ENCODE data around the gene CNTNAP2.
"Not testable (repeated sequence)": the region's sequence is repeated elsewhere in the genome, so short reads cannot be mapped to it uniquely, and the experiment has no call there.

The CNTNAP2 gene

DNA sequence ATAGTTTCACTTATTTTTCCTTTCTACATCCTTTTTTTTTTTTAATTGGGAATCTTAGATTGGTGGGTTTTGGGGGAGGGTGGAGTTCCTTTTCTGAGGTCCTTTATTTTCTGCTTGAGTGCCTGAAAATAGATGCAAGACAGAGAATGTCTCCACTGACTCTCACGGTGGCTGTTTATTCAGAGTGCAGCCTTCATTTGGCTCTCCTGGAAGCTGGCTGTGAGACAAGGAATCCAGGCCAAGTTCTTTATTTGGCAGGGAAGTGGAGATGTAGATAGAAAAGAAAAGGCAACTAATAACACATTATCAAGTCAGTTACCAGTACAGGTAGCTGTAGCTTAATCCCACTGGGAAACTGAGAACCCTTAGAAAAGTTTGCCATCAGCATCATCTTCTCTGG, 118.6 kb downstream of the CNTNAP2 start:
- no peak for DNase-seq (ENCODE audit: low spot score)

DNA sequence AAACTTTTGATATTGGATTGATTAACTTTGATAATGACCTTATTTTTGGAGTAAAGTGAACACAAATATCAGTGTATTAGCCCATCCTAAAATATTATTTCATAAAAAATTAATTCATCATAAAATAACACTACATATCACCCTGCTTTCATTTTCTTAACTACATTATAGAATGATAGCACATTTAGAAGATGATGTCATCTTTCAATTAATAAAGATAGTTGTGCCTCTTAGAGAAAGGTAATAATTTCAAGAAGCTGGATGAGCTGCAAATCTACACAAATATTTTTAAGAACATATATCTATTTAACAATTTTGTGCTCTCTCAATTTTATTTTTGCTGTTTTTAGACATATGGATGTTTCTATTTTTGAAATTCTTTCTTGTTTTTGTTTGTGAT, 126.1 kb downstream of the CNTNAP2 start:
- TF ChIP-seq, protein P1, sequence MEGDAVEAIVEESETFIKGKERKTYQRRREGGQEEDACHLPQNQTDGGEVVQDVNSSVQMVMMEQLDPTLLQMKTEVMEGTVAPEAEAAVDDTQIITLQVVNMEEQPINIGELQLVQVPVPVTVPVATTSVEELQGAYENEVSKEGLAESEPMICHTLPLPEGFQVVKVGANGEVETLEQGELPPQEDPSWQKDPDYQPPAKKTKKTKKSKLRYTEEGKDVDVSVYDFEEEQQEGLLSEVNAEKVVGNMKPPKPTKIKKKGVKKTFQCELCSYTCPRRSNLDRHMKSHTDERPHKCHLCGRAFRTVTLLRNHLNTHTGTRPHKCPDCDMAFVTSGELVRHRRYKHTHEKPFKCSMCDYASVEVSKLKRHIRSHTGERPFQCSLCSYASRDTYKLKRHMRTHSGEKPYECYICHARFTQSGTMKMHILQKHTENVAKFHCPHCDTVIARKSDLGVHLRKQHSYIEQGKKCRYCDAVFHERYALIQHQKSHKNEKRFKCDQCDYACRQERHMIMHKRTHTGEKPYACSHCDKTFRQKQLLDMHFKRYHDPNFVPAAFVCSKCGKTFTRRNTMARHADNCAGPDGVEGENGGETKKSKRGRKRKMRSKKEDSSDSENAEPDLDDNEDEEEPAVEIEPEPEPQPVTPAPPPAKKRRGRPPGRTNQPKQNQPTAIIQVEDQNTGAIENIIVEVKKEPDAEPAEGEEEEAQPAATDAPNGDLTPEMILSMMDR (IDR thresholded peaks at IDR 0.05; ENCODE audit: extremely low read depth, missing control alignments): no peak
- no peak for DNase-seq (ENCODE audit: low spot score)

More for the DNA sequence above, 118.6 kb downstream of the CNTNAP2 start:
- TF ChIP-seq, protein P1 (IDR thresholded peaks at IDR 0.05; ENCODE audit: extremely low read depth, missing control alignments): no peak

DNA sequence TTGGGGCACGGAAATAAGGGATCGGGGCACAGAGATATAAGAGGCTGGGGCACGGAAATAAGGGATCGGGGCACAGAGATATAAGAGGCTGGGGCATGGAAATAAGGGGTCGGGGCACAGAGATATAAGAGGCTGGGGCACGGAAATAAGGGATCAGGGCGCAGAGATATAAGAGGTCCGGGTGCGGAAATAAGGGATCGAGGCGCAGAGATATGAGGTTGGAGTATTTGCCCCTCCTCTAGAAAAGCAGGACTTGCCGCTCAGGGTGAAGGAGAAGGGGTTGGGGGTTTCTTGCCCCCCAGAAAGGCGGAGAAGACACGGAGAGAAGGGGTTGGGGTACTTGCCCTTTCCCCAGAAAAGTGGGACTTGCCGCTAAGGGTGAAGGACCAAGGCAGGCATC, 131.4 kb downstream of the CNTNAP2 start:
- not testable (repeated sequence) for DNase-seq (ENCODE audit: low spot score)

DNA sequence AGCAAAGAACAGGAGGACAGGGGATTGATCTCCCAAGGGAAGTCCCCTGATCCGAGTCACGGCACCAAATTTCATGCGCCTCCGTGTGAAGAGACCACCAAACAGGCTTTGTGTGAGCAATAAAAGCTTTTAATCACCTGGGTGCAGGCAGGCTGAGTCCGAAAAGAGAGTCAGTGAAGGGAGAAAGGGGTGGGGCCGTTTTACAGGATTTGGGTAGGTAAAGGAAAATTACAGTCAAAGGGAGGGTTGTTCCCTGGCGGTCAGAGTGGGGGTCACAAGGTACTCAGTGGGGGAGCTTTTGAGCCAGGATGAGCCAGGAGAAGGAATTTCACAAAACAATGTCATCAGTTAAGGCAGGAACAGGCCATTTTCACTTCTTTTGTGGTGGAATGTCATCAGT, 132.1 kb downstream of the CNTNAP2 start:
- not testable (repeated sequence) for DNase-seq (ENCODE audit: low spot score)

DNA sequence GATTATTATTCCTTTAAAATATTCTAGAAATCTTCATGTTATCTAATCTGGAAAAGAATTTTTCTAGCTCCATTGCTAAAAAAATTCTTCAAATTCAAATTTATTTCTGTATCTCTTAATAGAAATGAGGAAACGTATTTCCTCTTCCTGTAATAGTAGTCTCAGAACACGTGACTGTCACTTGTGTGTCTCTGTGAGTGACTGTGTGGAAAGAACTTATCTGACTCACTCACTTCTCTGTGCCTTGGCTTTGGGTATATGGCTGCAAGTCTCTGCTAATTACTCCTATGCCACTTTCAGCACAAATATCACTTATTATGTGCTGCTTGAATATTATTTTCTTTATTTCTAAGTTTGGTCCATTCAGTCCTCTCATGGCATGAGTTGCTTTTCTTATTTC, 132.7 kb downstream of the CNTNAP2 start:
- TF ChIP-seq, protein P1 (IDR thresholded peaks at IDR 0.05; ENCODE audit: extremely low read depth, missing control alignments): no peak
- no peak for DNase-seq (ENCODE audit: low spot score)

DNA sequence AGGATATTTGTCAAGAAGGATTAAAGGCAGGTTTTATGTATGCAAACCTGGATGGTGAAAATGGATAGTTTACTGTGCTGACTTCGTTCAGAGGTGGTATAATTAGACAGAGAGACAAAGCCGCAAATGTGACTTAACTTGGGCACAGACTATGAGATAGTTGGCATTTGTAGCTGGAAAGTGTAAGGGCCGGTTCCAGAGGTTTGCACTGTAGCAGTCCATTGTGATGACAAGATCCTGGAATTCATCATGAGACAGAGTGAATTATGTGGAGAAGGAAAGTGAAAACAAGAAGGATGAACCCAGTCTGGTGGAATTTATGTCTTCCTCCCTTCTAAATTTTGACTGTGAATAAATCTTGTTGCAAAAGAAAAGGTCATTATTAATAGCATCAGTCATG, 139.0 kb downstream of the CNTNAP2 start:
- TF ChIP-seq, protein P1 (IDR thresholded peaks at IDR 0.05; ENCODE audit: extremely low read depth, missing control alignments): no peak
- no peak for DNase-seq (ENCODE audit: low spot score)

DNA sequence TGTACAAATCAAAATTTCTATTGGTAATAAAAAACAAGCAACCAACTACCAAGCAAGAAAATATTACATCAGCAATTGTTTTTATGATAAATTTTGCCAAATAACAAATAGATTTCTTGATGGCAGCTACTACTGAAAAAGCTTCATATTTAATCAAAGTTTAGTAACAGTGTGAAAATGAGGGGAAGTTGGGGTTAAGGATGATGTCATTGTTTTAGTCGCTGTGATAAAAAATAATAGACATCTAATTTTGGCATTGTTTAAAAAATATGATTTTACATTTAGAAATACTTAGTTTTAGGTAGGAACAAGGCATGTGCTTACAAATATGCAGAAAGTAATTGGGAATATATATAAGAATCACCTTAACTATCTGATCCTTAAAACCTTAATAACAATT, 145.9 kb downstream of the CNTNAP2 start:
- TF ChIP-seq, protein P1 (IDR thresholded peaks at IDR 0.05; ENCODE audit: extremely low read depth, missing control alignments): no peak
- no peak for DNase-seq (ENCODE audit: low spot score)

DNA sequence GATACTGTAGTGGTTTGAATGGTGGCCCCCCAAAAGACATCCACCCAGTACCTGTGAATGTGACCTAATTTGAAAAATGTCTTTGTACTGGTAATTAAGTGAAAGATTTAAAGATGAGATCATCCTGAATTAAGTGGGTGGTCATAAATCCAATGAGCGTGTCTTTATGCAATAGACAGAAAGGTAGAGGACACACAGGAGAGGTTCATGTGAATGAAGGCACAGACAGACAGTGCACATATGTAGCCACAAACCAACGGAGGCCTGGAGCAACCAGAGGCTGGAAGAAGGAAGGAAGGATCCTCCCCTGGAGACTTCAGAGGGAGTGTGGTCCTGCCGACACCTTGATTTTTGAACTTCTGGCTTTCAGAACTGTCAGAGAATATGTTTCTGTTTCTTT, 160.3 kb downstream of the CNTNAP2 start:
- TF ChIP-seq, protein P1 (IDR thresholded peaks at IDR 0.05; ENCODE audit: extremely low read depth, missing control alignments): no peak
- no peak for DNase-seq (ENCODE audit: low spot score)

DNA sequence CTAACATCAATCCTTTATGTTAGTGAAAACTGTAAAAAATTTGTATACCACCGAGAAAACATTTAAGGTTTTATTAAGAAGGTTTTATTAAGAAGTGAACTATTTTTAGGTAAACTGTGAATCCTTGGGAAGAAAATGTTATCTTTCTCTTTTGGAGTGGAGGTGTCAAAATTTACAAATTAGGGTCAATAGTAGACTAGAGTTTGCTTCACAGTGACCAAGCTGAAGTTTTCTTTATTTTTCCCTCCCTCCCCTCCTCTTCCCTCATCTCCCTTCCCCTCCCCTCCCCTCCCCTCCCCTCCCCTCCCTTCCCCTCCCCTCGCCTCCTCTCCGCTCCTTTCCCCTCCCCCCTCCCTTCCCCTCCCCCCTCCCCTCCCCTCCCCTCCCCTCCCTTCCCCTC, 168.8 kb downstream of the CNTNAP2 start:
- TF ChIP-seq, protein P1 (IDR thresholded peaks at IDR 0.05; ENCODE audit: extremely low read depth, missing control alignments): no peak
- DNase-seq (ENCODE audit: low spot score): no peak
